Stimulated activated CD4-positive, alpha-beta T cell treated with anti-CD3 and anti-CD28 coated beads, Interleukin-1b, Interleukin-23, amount 100 ng/mL, for 4 hours (primary cell): ENCODE data around the gene FLCN.
"Not testable (repeated sequence)": the region's sequence is repeated elsewhere in the genome, so short reads cannot be mapped to it uniquely, and the experiment has no call there.

Experiments used
- DNase-seq, 2 donors: peaks; one replicate each; pipeline ENCODE4 v3.0.0-alpha.2; 2020; ENCODE audit warnings: low read depth in 2 of 2

The FLCN gene

DNA sequence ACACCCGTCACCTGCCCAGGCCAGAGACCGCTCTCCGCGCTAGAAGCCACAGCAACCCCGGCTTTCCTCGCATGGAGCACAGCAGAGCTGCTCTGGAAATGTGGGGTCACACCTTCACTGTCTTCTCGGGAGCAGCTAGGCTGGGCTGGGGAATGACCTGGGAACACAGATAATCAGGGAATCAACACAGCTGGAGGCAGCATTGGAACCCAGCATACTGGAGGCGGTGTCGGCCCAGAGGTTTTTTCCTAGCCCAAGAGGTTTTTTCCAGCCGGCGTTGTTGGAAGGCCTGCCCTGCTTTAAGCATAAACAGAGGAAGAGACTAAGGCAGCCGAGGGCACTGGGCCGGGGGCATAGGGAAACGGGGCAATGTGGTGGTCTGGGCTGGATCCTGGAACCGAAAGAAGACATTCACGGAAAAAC, 30.0 kb downstream of the FLCN start:
- no peak for DNase-seq

DNA sequence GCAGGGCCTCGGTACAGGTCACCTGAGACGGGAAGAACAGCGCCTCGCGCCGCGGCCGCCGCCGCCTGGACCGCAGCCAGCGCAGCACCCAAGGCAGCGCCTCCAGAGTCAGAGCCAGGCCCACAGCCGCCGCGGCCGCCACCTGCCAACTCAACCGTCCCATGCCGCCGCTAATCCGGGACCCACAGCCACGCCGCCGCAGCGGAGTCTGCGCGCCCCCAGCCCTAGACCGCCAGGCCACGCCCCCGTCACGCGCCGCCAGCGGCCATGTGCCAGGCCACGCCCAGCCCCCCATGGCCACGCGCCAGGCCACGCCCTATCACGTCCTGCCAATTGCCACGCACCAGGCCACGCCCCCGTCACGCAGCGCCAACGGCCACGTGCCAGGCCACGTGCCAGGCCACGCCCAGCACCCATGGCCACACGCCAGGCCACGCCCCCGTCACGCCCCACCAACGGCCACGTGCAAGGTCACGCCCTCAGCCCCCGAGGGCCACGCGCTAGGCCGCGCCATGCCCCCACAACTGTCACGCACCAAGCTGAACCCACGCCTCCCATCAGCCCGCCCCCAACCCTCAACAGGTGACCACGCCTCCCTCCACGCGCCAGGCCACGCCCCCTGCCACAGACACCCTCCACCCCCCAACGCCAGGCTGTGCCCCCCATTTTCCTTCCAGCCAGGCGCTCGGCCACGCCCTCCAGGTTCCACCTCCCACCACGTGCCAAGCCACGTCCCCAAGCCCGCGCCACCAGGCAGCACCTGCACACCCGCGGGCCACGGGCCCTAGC, 30.6 kb downstream of the FLCN start, which contains the start of gene PLD6:
Gene PLD6 (minus strand): TSS at position 210 of the 789 bp plus-strand sequence. CDS start 47 bp downstream, at position 163.
- peak; percentile 87 to 94 for DNase-seq

- peak; percentile 53 to 57 for DNase-seq
Measured at GRCh38 chr17:17205368-17206123, 31.4 kb downstream of the FLCN start.

DNA sequence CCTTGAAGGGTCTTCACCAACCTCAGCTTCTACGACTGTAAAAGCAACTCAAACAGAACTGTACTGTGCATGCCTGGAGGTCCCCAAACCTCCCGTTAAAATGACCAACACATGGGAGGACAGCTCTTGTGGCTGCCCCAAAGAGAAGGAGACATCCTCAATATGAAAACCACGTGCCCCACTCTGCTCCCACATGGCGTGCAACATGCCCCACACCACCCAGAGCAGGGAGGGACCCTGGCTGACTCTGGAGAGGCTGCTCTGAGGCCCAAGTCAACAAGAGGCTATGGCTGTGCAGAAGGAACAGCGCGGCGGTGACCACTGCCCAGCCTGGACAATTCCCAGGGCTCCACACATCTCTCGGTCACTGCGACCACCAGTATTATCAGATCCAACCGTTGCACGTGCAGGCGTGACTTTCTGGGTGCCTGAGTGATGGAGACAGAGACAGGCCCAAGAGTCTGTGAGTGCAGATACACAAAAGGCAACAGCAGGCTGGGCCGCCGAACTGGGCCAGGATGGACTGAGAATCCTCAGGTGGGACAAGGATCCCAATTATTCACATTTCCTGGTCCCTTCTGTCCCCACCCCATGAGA, 32.2 kb downstream of the FLCN start:
- DNase-seq = no peak

GRCh38 chr17:17204041-17204591, 32.9 kb downstream of the FLCN start:
- no peak for DNase-seq

GRCh38 chr17:17203173-17203730, 33.7 kb downstream of the FLCN start:
- no peak for DNase-seq

DNA sequence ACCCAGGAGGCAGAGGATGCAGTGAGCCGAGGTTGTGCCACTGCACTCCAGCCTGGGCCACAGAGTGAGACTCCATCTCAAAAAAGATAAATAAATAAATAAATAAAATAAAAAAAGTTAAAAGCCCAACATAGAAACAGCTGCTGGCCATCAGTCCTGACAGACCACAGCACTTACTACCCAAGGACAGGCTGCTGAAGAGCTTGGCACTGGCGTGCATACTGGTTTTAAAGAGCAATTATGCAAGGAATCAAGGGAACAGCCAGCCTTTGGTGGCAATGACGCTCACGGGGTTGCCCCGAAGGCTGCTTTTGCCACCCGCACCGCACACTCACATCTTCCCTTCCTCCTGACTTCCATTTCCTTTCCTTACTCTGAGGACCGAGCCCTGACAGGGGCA, 35.1 kb downstream of the FLCN start:
- DNase-seq = no peak

GRCh38 chr17:17201271-17201670, 35.7 kb downstream of the FLCN start:
- no peak for DNase-seq

DNA sequence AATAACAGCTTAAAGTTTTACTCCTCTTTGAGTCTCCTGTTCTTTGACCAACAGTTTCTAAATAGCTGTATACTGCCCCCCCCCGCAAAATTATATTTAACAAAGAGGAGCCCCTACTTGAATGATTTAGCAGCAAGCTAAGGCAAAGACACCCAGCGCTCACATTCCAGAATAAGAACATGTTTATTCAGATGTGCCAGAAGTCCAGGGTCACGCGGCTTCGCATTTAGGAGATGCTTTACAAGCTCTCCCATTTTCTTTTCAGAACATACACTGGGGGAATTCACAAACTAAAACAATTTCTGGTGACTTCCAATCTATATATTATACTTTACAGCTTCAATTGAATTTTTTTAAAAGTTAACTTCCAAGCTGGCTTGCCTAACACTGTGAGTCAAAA, 36.1 kb downstream of the FLCN start:
- no peak for DNase-seq

DNA sequence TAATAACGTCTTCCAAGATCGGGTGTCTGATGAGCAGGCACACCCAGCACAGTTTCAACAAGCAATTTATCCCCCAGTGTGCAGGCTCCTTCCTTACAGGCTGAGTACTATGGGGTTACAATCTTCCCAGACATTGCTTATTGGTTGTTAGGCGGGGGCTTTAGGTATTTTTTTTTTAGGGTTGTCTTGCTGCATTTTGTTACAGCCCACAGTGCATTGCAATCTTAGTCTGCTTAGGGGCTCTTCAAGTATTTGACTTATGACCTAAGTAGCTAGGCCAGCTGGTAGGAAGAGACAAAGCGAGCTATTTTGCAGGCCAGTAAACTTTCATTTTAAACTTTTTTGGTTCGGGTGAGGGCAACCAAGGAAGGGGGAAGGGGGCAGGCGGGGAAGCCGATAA, 36.7 kb downstream of the FLCN start:
- DNase-seq = no peak

DNA sequence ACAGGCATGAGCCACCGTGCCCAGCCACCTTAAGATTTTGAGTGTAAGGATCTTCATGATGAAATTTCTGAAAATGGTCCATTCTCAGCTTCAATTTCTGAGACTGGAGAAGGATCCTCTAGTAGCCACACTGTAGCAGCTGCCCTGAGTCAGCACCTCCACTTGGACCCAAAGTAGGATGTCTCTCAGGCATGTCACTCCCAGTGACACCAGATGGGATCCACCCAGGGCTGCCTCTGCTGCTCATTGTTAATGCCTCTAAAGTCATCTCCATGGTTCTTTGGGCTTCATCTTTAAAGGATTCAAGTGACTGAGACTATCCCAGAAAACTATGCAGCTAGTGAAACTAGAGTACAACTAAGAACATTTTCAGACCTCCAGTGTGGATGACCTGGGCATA, 38.7 kb downstream of the FLCN start:
- DNase-seq = no peak

- DNase-seq = no peak
Measured at GRCh38 chr17:17196776-17197175, 40.2 kb downstream of the FLCN start.

DNA sequence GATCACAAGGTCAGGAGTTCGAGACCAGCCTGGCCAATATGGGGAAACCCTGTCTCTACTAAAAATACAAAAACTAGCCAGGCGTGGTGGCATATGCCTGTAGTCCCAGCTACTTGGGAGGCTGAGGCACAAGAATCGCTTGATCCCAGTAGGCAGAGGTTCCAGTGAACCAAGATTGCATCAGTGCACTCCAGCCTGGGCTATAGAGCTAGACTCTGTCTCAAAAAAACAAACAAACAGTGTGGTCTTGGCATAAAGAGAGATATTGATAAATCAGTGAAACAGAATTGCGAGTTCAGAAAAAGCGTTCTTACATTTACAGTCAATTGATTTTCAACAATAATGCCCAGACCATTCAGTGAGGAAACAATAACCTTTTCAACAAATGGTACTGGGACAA, 41.5 kb downstream of the FLCN start:
- DNase-seq = not testable (repeated sequence)

DNA sequence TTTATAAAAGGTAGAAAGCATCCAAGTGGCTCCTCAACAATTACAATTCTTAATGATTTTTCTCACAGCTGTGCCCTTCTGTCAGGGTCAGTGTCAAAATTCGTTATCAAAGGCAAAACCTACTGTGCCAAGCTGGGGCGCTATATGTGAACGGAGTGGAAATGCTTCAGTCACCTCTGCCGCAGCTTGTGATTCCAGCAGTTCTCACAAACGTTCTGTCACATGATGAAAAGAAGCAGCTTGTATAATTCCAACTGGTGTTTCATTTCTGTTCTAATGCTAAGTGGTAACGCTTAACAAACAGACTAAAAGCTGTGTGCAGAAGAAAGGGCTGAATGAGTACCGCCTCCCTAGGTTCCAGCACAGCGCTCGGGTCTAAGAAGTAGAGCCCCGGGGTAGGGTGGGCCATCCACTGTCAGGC, 45.0 kb downstream of the FLCN start:
- DNase-seq = no peak

- DNase-seq = no peak
Measured at GRCh38 chr17:17191346-17191792, 45.6 kb downstream of the FLCN start.

GRCh38 chr17:17190188-17190587, 46.8 kb downstream of the FLCN start:
- no peak for DNase-seq

- no peak for DNase-seq
Measured at GRCh38 chr17:17189559-17189958, 47.4 kb downstream of the FLCN start.

- no peak for DNase-seq
Measured at GRCh38 chr17:17188586-17188985, 48.4 kb downstream of the FLCN start.

- DNase-seq = no peak
Measured at GRCh38 chr17:17186551-17187505, 50.1 kb downstream of the FLCN start.

- peak; percentile 26 to 46 for DNase-seq
Measured at GRCh38 chr17:17186051-17186450, 50.9 kb downstream of the FLCN start.
